Astrocyte (in vitro differentiated cells and primary cell): ENCODE results near the gene NCOR1.

Experiments
- EZH2 ChIP-seq: IDR thresholded peaks from 2 replicates; pipeline ENCODE4 v1.6.1; 2012; ENCODE audit warnings: mild to moderate bottlenecking, low read length, inconsistent platforms; ENCODE audit not compliant: insufficient read depth
- TF ChIP-seq, protein P1 (sequence below): IDR thresholded peaks from 2 replicates; pipeline ENCODE4 v1.5.1; 2011; ENCODE audit warnings: low read depth, mild to moderate bottlenecking, inconsistent platforms, low read length, moderate library complexity; ENCODE audit not compliant: insufficient read depth

GRCh38 chr17:15998031-15998562 lies 217.2 kb downstream of the NCOR1 start:
- TF ChIP-seq, protein P1, sequence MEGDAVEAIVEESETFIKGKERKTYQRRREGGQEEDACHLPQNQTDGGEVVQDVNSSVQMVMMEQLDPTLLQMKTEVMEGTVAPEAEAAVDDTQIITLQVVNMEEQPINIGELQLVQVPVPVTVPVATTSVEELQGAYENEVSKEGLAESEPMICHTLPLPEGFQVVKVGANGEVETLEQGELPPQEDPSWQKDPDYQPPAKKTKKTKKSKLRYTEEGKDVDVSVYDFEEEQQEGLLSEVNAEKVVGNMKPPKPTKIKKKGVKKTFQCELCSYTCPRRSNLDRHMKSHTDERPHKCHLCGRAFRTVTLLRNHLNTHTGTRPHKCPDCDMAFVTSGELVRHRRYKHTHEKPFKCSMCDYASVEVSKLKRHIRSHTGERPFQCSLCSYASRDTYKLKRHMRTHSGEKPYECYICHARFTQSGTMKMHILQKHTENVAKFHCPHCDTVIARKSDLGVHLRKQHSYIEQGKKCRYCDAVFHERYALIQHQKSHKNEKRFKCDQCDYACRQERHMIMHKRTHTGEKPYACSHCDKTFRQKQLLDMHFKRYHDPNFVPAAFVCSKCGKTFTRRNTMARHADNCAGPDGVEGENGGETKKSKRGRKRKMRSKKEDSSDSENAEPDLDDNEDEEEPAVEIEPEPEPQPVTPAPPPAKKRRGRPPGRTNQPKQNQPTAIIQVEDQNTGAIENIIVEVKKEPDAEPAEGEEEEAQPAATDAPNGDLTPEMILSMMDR: no peak
- TF ChIP-seq EZH2: no peak
